Measurements from ENCODE around the gene FAAP20. TPM values are rescaled to one million over a fixed set of nuclear protein-coding genes. Genes with fewer than 3 reads are reported as not detected.

The FAAP20 gene
- total and polyA plus RNA-seq, 2 experiments from 2014 or later, result 24.9 to 117 TPM

- Histone ChIP-seq H3K4me2 (peak overlapping the region; percentile 100), H3K4me1 (ENCODE audit: insufficient read depth) (peaks cover 65% of the 10 kb centered on the region), H3K9me2 (replicated peaks; ENCODE audit: insufficient read depth) (no peaks in the 10 kb centered on the region), H3K79me2 (peaks cover 99% of the 10 kb centered on the region), H3K27ac (peak overlapping the region; percentile 87), H3K4me3 (no peak overlapping the region), H2AFZ (no peak overlapping the region), H4K20me1 (ENCODE audit: insufficient read depth, poor library complexity, severe bottlenecking) (peaks cover 99% of the 10 kb centered on the region), H3K9me3 (ENCODE audit: low read depth) (no peaks in the 10 kb centered on the region), H3K36me3 (replicated peaks; ENCODE audit: insufficient read depth, low read depth) (no peaks in the 10 kb centered on the region), H3K27me3 (no peaks in the 10 kb centered on the region)
- TF ChIP-seq CTCF (IDR thresholded peaks at IDR 0.05; ENCODE audit: poor library complexity), result no peak
- TF ChIP-seq EZH2phosphoT487 (IDR thresholded peaks at IDR 0.05; ENCODE audit: low read depth, severe bottlenecking, unreplicated experiment), result no peak
- no peak for TF ChIP-seq EZH2 (IDR thresholded peaks at IDR 0.05; ENCODE audit: borderline replicate concordance)
- no peak for DNase-seq (ENCODE audit: low spot score)
- 80% methylated on average over 11 of the region's 12 CpGs for WGBS (ENCODE audit: low lambda C conversion rate, missing lambda C conversion rate)
Measured at GRCh38 chr1:2233468-2233867, 38.9 kb upstream of the FAAP20 start.

GRCh38 chr1:2232916-2233438 lies 38.4 kb upstream of the FAAP20 start:
- Histone ChIP-seq H3K9me2 (replicated peaks; ENCODE audit: insufficient read depth) (no peaks in the 10 kb centered on the region), H3K4me2 (peak overlapping the region; percentile 100), H3K27ac (peak overlapping the region; percentile 87), H2AFZ (no peak overlapping the region), H4K20me1 (ENCODE audit: insufficient read depth, poor library complexity, severe bottlenecking) (peaks cover 94% of the 10 kb centered on the region), H3K79me2 (peaks cover 94% of the 10 kb centered on the region), H3K36me3 (replicated peaks; ENCODE audit: insufficient read depth, low read depth) (no peaks in the 10 kb centered on the region), H3K4me3 (no peak overlapping the region), H3K9me3 (ENCODE audit: low read depth) (no peaks in the 10 kb centered on the region), H3K4me1 (ENCODE audit: insufficient read depth) (peaks cover 62% of the 10 kb centered on the region), H3K27me3 (no peaks in the 10 kb centered on the region)
- 64% methylated on average over 20 of the region's 23 CpGs for WGBS (ENCODE audit: low lambda C conversion rate, missing lambda C conversion rate)
- TF ChIP-seq EZH2phosphoT487 (IDR thresholded peaks at IDR 0.05; ENCODE audit: low read depth, severe bottlenecking, unreplicated experiment), result no peak
- no peak for DNase-seq (ENCODE audit: low spot score)

- Histone ChIP-seq H3K4me1 (ENCODE audit: insufficient read depth) (peaks cover 62% of the 10 kb centered on the region), H3K9me2 (replicated peaks; ENCODE audit: insufficient read depth) (no peaks in the 10 kb centered on the region), H3K9me3 (ENCODE audit: low read depth) (no peaks in the 10 kb centered on the region), H3K4me3 (no peak overlapping the region), H3K4me2 (peak overlapping the region; percentile 100), H4K20me1 (ENCODE audit: insufficient read depth, poor library complexity, severe bottlenecking) (peaks cover 88% of the 10 kb centered on the region), H2AFZ (no peak overlapping the region), H3K27me3 (no peaks in the 10 kb centered on the region), H3K27ac (peak overlapping the region; percentile 87), H3K36me3 (replicated peaks; ENCODE audit: insufficient read depth, low read depth) (no peaks in the 10 kb centered on the region), H3K79me2 (peaks cover 88% of the 10 kb centered on the region)
- 76% methylated on average over 16 of the region's 17 CpGs for WGBS (ENCODE audit: low lambda C conversion rate, missing lambda C conversion rate)
- TF ChIP-seq CTCF (IDR thresholded peaks at IDR 0.05; ENCODE audit: poor library complexity) (no peak), EZH2phosphoT487 (IDR thresholded peaks at IDR 0.05; ENCODE audit: low read depth, severe bottlenecking, unreplicated experiment) (no peak), EZH2 (IDR thresholded peaks at IDR 0.05; ENCODE audit: borderline replicate concordance) (no peak)
- DNase-seq (ENCODE audit: low spot score), result no peak
Measured at GRCh38 chr1:2232255-2232915, 37.8 kb upstream of the FAAP20 start.

GRCh38 chr1:2231532-2232254 lies 37.1 kb upstream of the FAAP20 start:
- no peaks in the 10 kb centered on the region for H3K27me3 ChIP-seq
- WGBS (ENCODE audit: low lambda C conversion rate, missing lambda C conversion rate), result 46% methylated on average over 26 of the region's 26 CpGs
- H3K4me2 ChIP-seq, result peak overlapping the region; percentile 100
- peaks cover 84% of the 10 kb centered on the region for H3K79me2 ChIP-seq
- no peaks in the 10 kb centered on the region for H3K9me3 ChIP-seq (ENCODE audit: low read depth)
- H2AFZ ChIP-seq, result no peak overlapping the region
- H3K36me3 ChIP-seq (replicated peaks; ENCODE audit: insufficient read depth, low read depth), result no peaks in the 10 kb centered on the region
- H3K4me3 ChIP-seq, result peak overlapping the region; percentile 71
- H3K4me1 ChIP-seq (ENCODE audit: insufficient read depth), result peaks cover 64% of the 10 kb centered on the region
- TF ChIP-seq EZH2phosphoT487 (IDR thresholded peaks at IDR 0.05; ENCODE audit: low read depth, severe bottlenecking, unreplicated experiment) (no peak), EZH2 (IDR thresholded peaks at IDR 0.05; ENCODE audit: borderline replicate concordance) (no peak), CTCF (IDR thresholded peaks at IDR 0.05; ENCODE audit: poor library complexity) (no peak)
- H3K27ac ChIP-seq, result peak overlapping the region; percentile 87
- no peaks in the 10 kb centered on the region for H3K9me2 ChIP-seq (replicated peaks; ENCODE audit: insufficient read depth)
- DNase-seq (ENCODE audit: low spot score), result peak; percentile 72
- peaks cover 81% of the 10 kb centered on the region for H4K20me1 ChIP-seq (ENCODE audit: insufficient read depth, poor library complexity, severe bottlenecking)

Measured in hepatocyte (in vitro differentiated cells).